ENCODE measurements around the gene WDFY4. TPM values are rescaled to one million over a fixed set of nuclear protein-coding genes. Genes with fewer than 3 reads are reported as not detected.

The WDFY4 gene
- total RNA-seq, 1 experiment from 2014 or later: not detected

DNA sequence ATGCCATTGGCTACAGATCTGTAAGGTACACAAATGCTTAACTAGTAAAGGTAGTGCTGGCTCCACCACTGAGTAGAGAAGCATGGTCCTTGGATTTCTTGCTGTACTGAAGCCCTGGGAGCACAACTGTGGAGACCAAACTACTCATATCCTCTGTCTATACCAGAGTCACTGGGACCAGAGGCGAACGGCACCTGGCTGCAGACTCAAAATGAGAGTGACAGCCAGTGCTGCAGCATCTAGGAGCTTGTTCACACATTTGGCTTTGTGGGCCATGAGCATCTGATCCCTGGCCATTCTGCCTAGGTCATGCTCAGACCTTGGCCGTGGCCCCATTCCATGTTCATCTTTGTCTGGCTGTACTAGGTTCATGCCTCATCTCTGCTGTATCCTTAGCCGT is 223.1 kb downstream of the WDFY4 start:
- no peak for DNase-seq
- CTCF ChIA-PET: interaction anchor here (0.6 kb wide), 1 partner anchor 24 kb away, joined by 5 read pairs; no protein-coding TSS in a partner anchor
- no peaks in the 10 kb centered on the region for H3F3A ChIP-seq (ENCODE audit: insufficient read depth, low read depth)
- H3K4me3 ChIP-seq: no peak overlapping the region
- BruUV-seq (replicated peaks): no TSS peak
- H3K4me2 ChIP-seq: no peak overlapping the region
- intact Hi-C loops (cut with micrococcal nuclease; ENCODE audit: unreplicated experiment): no loop called here
- peaks cover 95% of the 10 kb centered on the region for H3K27me3 ChIP-seq (ENCODE audit: insufficient read depth, low read depth)
- H3K79me2 ChIP-seq (ENCODE audit: low read depth): no peaks in the 10 kb centered on the region
- no peaks in the 10 kb centered on the region for H3K9me3 ChIP-seq (ENCODE audit: insufficient read depth, low read depth)
- TF ChIP-seq CTCF (conservative IDR thresholded peaks at IDR 0.05) (no peak), EZH2 (IDR thresholded peaks at IDR 0.05; ENCODE audit: low read depth) (no peak)
- no peak overlapping the region for H2AFZ ChIP-seq
- H3K9me2 ChIP-seq (ENCODE audit: insufficient read depth): no peaks in the 10 kb centered on the region
- H4K20me1 ChIP-seq (ENCODE audit: insufficient read depth): no peaks in the 10 kb centered on the region
- no peaks in the 10 kb centered on the region for H3K4me1 ChIP-seq (replicated peaks; ENCODE audit: insufficient read depth)
- no peak overlapping the region for H3K27ac ChIP-seq
- no peaks in the 10 kb centered on the region for H3K36me3 ChIP-seq (ENCODE audit: low read depth)
- POLR2A ChIA-PET (ENCODE audit: unreplicated experiment): no interaction called here

DNA sequence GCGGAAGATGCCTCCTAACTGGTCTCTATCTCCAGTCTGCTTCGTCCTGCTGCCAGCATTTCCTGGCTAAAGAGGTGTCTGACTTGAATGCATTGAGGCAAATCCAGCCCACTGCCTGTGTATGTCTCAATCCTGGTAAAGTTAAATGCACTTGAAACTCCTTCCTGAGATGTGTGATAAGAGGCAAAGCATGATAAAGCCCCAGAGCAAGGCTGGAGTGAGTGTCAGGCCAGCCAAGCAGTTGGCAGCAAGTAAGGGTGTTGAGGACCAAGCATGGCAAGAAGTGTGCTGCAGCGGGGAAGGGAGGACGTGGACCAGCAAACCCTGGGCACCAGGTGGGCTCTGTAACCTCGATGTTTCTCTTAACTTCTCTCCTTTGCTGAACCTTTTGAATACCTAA is 225.9 kb downstream of the WDFY4 start:
- POLR2A ChIA-PET (ENCODE audit: unreplicated experiment): no interaction called here
- no peak for DNase-seq
- CTCF ChIA-PET: no interaction called here
- Histone ChIP-seq H3K4me1 (replicated peaks; ENCODE audit: insufficient read depth) (no peaks in the 10 kb centered on the region), H3K36me3 (ENCODE audit: low read depth) (no peaks in the 10 kb centered on the region), H3K9me3 (ENCODE audit: insufficient read depth, low read depth) (no peaks in the 10 kb centered on the region), H3K4me2 (no peak overlapping the region), H3K9me2 (ENCODE audit: insufficient read depth) (no peaks in the 10 kb centered on the region), H3K27ac (no peak overlapping the region), H4K20me1 (ENCODE audit: insufficient read depth) (no peaks in the 10 kb centered on the region), H3K79me2 (ENCODE audit: low read depth) (no peaks in the 10 kb centered on the region), H3F3A (ENCODE audit: insufficient read depth, low read depth) (no peaks in the 10 kb centered on the region), H2AFZ (no peak overlapping the region), H3K4me3 (no peak overlapping the region), H3K27me3 (ENCODE audit: insufficient read depth, low read depth) (peaks cover 95% of the 10 kb centered on the region)
- TF ChIP-seq CTCF (conservative IDR thresholded peaks at IDR 0.05) (no peak), EZH2 (IDR thresholded peaks at IDR 0.05; ENCODE audit: low read depth) (no peak)
- intact Hi-C loops (cut with micrococcal nuclease; ENCODE audit: unreplicated experiment): no loop called here
- no TSS peak for BruUV-seq (replicated peaks)

DNA sequence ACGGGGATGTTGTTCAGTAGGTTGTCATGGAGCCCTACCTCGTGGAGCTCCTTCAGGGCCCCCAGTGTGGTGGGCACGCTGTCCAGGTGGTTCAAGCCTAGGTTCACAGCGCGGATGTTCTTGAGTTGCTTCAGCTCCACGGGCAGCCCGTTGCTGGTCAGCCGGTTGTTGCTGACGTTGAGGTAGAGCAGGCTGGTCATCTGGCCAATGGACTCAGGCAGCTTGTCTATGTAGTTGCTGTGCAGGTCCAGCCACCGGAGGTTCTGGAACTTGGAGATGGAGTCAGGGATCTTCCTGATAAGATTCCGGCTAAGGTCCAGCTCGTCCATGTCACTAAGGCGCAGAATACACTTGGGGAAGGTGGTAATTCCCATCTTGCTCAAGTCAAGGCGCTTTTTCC is 229.0 kb downstream of the WDFY4 start:
- Histone ChIP-seq H3K27me3 (ENCODE audit: insufficient read depth, low read depth) (peaks cover 86% of the 10 kb centered on the region), H2AFZ (no peak overlapping the region), H3K9me2 (ENCODE audit: insufficient read depth) (no peaks in the 10 kb centered on the region), H3K79me2 (ENCODE audit: low read depth) (no peaks in the 10 kb centered on the region), H3K9me3 (ENCODE audit: insufficient read depth, low read depth) (no peaks in the 10 kb centered on the region), H4K20me1 (ENCODE audit: insufficient read depth) (no peaks in the 10 kb centered on the region), H3K4me1 (replicated peaks; ENCODE audit: insufficient read depth) (no peaks in the 10 kb centered on the region), H3F3A (ENCODE audit: insufficient read depth, low read depth) (no peaks in the 10 kb centered on the region), H3K4me2 (no peak overlapping the region), H3K4me3 (no peak overlapping the region), H3K27ac (no peak overlapping the region), H3K36me3 (ENCODE audit: low read depth) (no peaks in the 10 kb centered on the region)
- TF ChIP-seq EZH2 (IDR thresholded peaks at IDR 0.05; ENCODE audit: low read depth): no peak
- no peak for TF ChIP-seq CTCF (conservative IDR thresholded peaks at IDR 0.05)
- POLR2A ChIA-PET (ENCODE audit: unreplicated experiment): no interaction called here
- DNase-seq: no peak
- intact Hi-C loops (cut with micrococcal nuclease; ENCODE audit: unreplicated experiment): no loop called here
- BruUV-seq (replicated peaks): no TSS peak
- CTCF ChIA-PET: no interaction called here

All from PC-9 (cell line).